GM23338 (cell line): ENCODE measurements around the gene DUOX1. TPM values are rescaled to one million over a fixed set of nuclear protein-coding genes. Genes with fewer than 3 reads are reported as not detected.

Experiments
- ATAC-seq: fragments of 200-7000 bp; cut with Tn5 transposase; 3 replicates; pipeline ENCODE4 v1.9.1; 2020
- DNase-seq: peaks from one replicate; pipeline ENCODE4 v3.0.0-alpha.2; 2015; ENCODE audit warnings: low spot score
- H2AFZ ChIP-seq: fragments of 200-600 bp; sonication (generic); 2 replicates; pipeline ENCODE4 v1.8.0; 2016; ENCODE audit warnings: antibody characterized with exemption, mild to moderate bottlenecking, moderate library complexity
- H3F3A ChIP-seq: fragments of 200-600 bp; sonication (generic); replicated peaks from 2 replicates; pipeline ENCODE4 v1.8.0; 2017; ENCODE audit warnings: antibody characterized with exemption, mixed run types, low read depth
- H3K27ac ChIP-seq: fragments of 200-600 bp; sonication (generic); 2 replicates; pipeline ENCODE4 v1.6.1; 2016; ENCODE audit warnings: low read depth
- H3K27me3 ChIP-seq: fragments of 200-600 bp; sonication (generic); 2 replicates; pipeline ENCODE4 v1.8.0; 2016; ENCODE audit warnings: mild to moderate bottlenecking, mixed run types, moderate library complexity; ENCODE audit not compliant: insufficient read depth
- H3K36me3 ChIP-seq: fragments of 200-600 bp; sonication (generic); 2 replicates; pipeline ENCODE4 v1.8.0; 2016; ENCODE audit warnings: mild to moderate bottlenecking; ENCODE audit not compliant: insufficient read depth
- H3K4me1 ChIP-seq: fragments of 200-600 bp; sonication (generic); 2 replicates; pipeline ENCODE4 v1.8.0; 2016; ENCODE audit warnings: mild to moderate bottlenecking, moderate library complexity; ENCODE audit not compliant: insufficient read depth
- H3K4me2 ChIP-seq: fragments of 200-600 bp; sonication (generic); 2 replicates; pipeline ENCODE4 v1.7.1; 2017; ENCODE audit warnings: mixed run types
- H3K4me3 ChIP-seq: fragments of 200-600 bp; sonication (generic); 2 replicates; pipeline ENCODE4 v1.6.1; 2016; ENCODE audit warnings: mixed run types
- H3K79me2 ChIP-seq: fragments of 200-600 bp; sonication (generic); replicated peaks from 2 replicates; pipeline ENCODE4 v1.8.0; 2017; ENCODE audit warnings: mild to moderate bottlenecking; ENCODE audit not compliant: insufficient read depth
- H3K9me2 ChIP-seq: fragments of 200-600 bp; sonication (generic); 2 replicates; pipeline ENCODE4 v1.8.0; 2017; ENCODE audit not compliant: insufficient read depth
- H4K20me1 ChIP-seq: fragments of 200-600 bp; sonication (generic); replicated peaks from 2 replicates; pipeline ENCODE4 v1.8.0; 2017; ENCODE audit warnings: mild to moderate bottlenecking; ENCODE audit not compliant: insufficient read depth
- H3K27ac Mint-ChIP-seq: 2 replicates; pipeline ENCODE4 v1.8.0; 2020; ENCODE audit warnings: inconsistent platforms, mild to moderate bottlenecking, moderate library complexity, mixed read lengths
- H3K27me3 Mint-ChIP-seq: 3 replicates; pipeline ENCODE4 v1.8.0; 2022; ENCODE audit warnings: low read depth, mild to moderate bottlenecking, moderate library complexity, mixed read lengths, inconsistent platforms; ENCODE audit not compliant: insufficient read depth, poor library complexity
- H3K36me3 Mint-ChIP-seq: 3 replicates; pipeline ENCODE4 v1.8.0; 2021; ENCODE audit warnings: low read depth, mild to moderate bottlenecking, inconsistent platforms, moderate library complexity, mixed read lengths
- H3K4me1 Mint-ChIP-seq: 3 replicates; pipeline ENCODE4 v1.8.0; 2020; ENCODE audit warnings: mild to moderate bottlenecking, inconsistent platforms, mixed read lengths
- H3K4me3 Mint-ChIP-seq: 3 replicates; pipeline ENCODE4 v1.8.0; 2021; ENCODE audit warnings: moderate library complexity, mild to moderate bottlenecking, inconsistent platforms, mixed read lengths
- H3K9me3 Mint-ChIP-seq: 3 replicates; pipeline ENCODE4 v1.8.0; 2020; ENCODE audit warnings: moderate library complexity, mild to moderate bottlenecking, inconsistent platforms, mixed read lengths
- EZH2 ChIP-seq: fragments of 200-600 bp; sonication (generic); IDR thresholded peaks from one replicate; pipeline ENCODE4 v1.8.0; 2017; ENCODE audit warnings: antibody characterized with exemption, mild to moderate bottlenecking, low read depth; ENCODE audit not compliant: unreplicated experiment
- NANOG ChIP-seq: IDR thresholded peaks from 2 replicates; pipeline ENCODE4 v1.6.1; 2016; ENCODE audit warnings: antibody characterized with exemption, borderline replicate concordance
- POLR2AphosphoS5 ChIP-seq: IDR thresholded peaks from 2 replicates; pipeline ENCODE4 v1.6.1; 2016; ENCODE audit warnings: antibody characterized with exemption, low read depth
- STAT1 ChIP-seq: IDR thresholded peaks from one replicate; pipeline ENCODE4 v1.6.1; 2016; ENCODE audit warnings: antibody characterized with exemption; ENCODE audit not compliant: unreplicated experiment
- ZNF114 ChIP-seq: fragments of 250-450 bp; sonication (Bioruptor Pico); IDR thresholded peaks from 2 replicates; pipeline ENCODE4 v1.5.0; 2020; ENCODE audit warnings: mild to moderate bottlenecking, moderate library complexity
- ZNF462 ChIP-seq: fragments of 250-450 bp; sonication (Bioruptor Pico); IDR thresholded peaks from 2 replicates; pipeline ENCODE4 v1.5.0; 2020; ENCODE audit warnings: mild to moderate bottlenecking, moderate library complexity
- polyA plus RNA-seq: library from polyadenylated mRNA; unstranded; fragments of >200 nt; fragmentation: Nextera tagmentation; extraction: Ambion mirVana; gene quantifications from 2 replicates; pipeline ENCODE4 v1.2.1, GENCODE V29; 2016
- total RNA-seq: library from RNA; depleted of rRNA; stranded (reverse); fragments of >200 nt; shearing (Covaris generic); gene quantifications from 2 replicates; pipeline ENCODE4 v1.2.3, GENCODE V29; 2014

Gene DUOX1
- total and polyA plus RNA-seq, 2 experiments from 2014 or later, result 0.69 to 0.73 TPM

GRCh38 chr15:45168751-45169551 lies 39.2 kb downstream of the DUOX1 start:
- H3K79me2 ChIP-seq, result no peaks in the 10 kb centered on the region
- H3K27me3 ChIP-seq, result no peaks in the 10 kb centered on the region
- H3K4me3 Mint-ChIP-seq, result no peak overlapping the region
- peak overlapping the region; percentile 71 for H3K4me2 ChIP-seq
- H2AFZ ChIP-seq, result no peak overlapping the region
- no peaks in the 10 kb centered on the region; the same call in 2 of the 3 replicates for H3K9me3 Mint-ChIP-seq
- no peak overlapping the region for H3K27ac Mint-ChIP-seq
- H3K27me3 Mint-ChIP-seq, result peaks cover 11% of the 10 kb centered on the region
- H3K9me2 ChIP-seq, result no peaks in the 10 kb centered on the region
- no peaks in the 10 kb centered on the region for H4K20me1 ChIP-seq
- ATAC-seq (no peak), DNase-seq (no peak)
- no peaks in the 10 kb centered on the region for H3K36me3 ChIP-seq
- H3K4me3 ChIP-seq, result no peak overlapping the region; the same call in 1 of the 2 replicates
- peaks cover 39% of the 10 kb centered on the region for H3K4me1 Mint-ChIP-seq
- TF ChIP-seq ZNF462 (CRISPR knock-in tag), result no peak
- TF ChIP-seq ZNF114, result no peak
- no peak for TF ChIP-seq NANOG
- no peak for TF ChIP-seq POLR2AphosphoS5
- no peak for TF ChIP-seq EZH2
- TF ChIP-seq STAT1, result no peak
- peaks cover 31% of the 10 kb centered on the region for H3K4me1 ChIP-seq
- H3K36me3 Mint-ChIP-seq, result peaks cover 19% of the 10 kb centered on the region
- H3F3A ChIP-seq, result no peaks in the 10 kb centered on the region; the same call in 1 of the 2 replicates
- H3K27ac ChIP-seq, result 0 out of 2 replicates have a peak overlapping the region, but pooled peaks have one; percentile 81
